PC-3 (cell line): ENCODE measurements around the gene SRRM5. TPM values are rescaled to one million over a fixed set of nuclear protein-coding genes. Genes with fewer than 3 reads are reported as not detected.

Experiments used
- total RNA-seq: library from RNA; depleted of rRNA; stranded (reverse); fragments of >200 nt; gene quantifications from 2 replicates; pipeline ENCODE4 v1.2.3, GENCODE V29; 2014; rRNA removed

Gene SRRM5
- total RNA-seq, 1 experiment from 2014 or later = 0.11 TPM

Other genes starting within 250 kb of the SRRM5 start
- not detected in 2 replicates for gene TEX101, start 197.2 kb upstream of the SRRM5 start, total RNA-seq
- 16.4 and 16.8 TPM in 2 replicates for gene LYPD3, start 146.5 kb upstream of the SRRM5 start, total RNA-seq
- 29.0 and 36.0 TPM in 2 replicates for gene PHLDB3, start 107.3 kb upstream of the SRRM5 start, total RNA-seq
- 34.2 and 44.9 TPM in 2 replicates for gene ETHE1, start 84.9 kb upstream of the SRRM5 start, total RNA-seq
- gene ZNF575, start 78.9 kb upstream of the SRRM5 start, total RNA-seq = 0.98 TPM in 1 of 2 replicates, not detected in the other
- gene XRCC1, start 36.6 kb upstream of the SRRM5 start, total RNA-seq = 23.4 and 43.1 TPM in 2 replicates
- 0.18 TPM in 1 of 2 replicates, not detected in the other for gene PINLYP, start 36.3 kb upstream of the SRRM5 start, total RNA-seq
- 12.5 and 12.9 TPM in 2 replicates for gene IRGQ, start 16.0 kb upstream of the SRRM5 start, total RNA-seq
- 10.9 and 14.7 TPM in 2 replicates for gene ZNF576, start 15.5 kb upstream of the SRRM5 start, total RNA-seq
- gene ZNF428, start 7.5 kb downstream of the SRRM5 start, total RNA-seq = 46.8 and 54.0 TPM in 2 replicates
- gene CADM4, start 27.8 kb downstream of the SRRM5 start, total RNA-seq = 13.7 and 15.0 TPM in 2 replicates
- 208 and 241 TPM in 2 replicates for gene PLAUR, start 58.1 kb downstream of the SRRM5 start, total RNA-seq
- not detected in 2 replicates for gene IRGC, start 104.0 kb downstream of the SRRM5 start, total RNA-seq
- gene SMG9, start 142.9 kb downstream of the SRRM5 start, total RNA-seq = 48.8 and 49.1 TPM in 2 replicates
- gene KCNN4, start 168.9 kb downstream of the SRRM5 start, total RNA-seq = 45.7 and 57.7 TPM in 2 replicates
- gene LYPD5, start 190.4 kb downstream of the SRRM5 start, total RNA-seq = 0.35 and 6.8 TPM in 2 replicates
- gene ZNF283, start 215.2 kb downstream of the SRRM5 start, total RNA-seq = 3.0 and 4.0 TPM in 2 replicates